Activated CD8-positive, alpha-beta T cell treated with anti-CD3 and anti-CD28 coated beads for 36 hours (primary cell): Measurements from ENCODE around the gene UGT1A8. TPM values are rescaled to one million over a fixed set of nuclear protein-coding genes. Genes with fewer than 3 reads are reported as not detected.

Source experiments
- ATAC-seq: fragments of 200-7000 bp; cut with Tn5 transposase; one replicate; pipeline ENCODE4 v1.10.0; 2021; ENCODE audit warnings: mild to moderate bottlenecking, moderate library complexity
- CTCF ChIA-PET: fragments of 350-600 bp; sonication (Branson Sonifier 250); formaldehyde crosslinking; loops from one replicate; lab custom pipeline; 2021; ENCODE audit warnings: antibody characterized with exemption; lab: Charles Lee
- POLR2A ChIA-PET: fragments of 350-600 bp; sonication (Branson Sonifier 250); formaldehyde crosslinking; loops from one replicate; lab custom pipeline; 2021; ENCODE audit warnings: antibody characterized with exemption; lab: Charles Lee
- DNase-seq: peaks from one replicate; pipeline ENCODE4 v3.0.0-alpha.2; 2020
- H3K27ac Mint-ChIP-seq: one replicate; pipeline ENCODE4 v1.8.0; 2021; ENCODE audit warnings: mild to moderate bottlenecking, mixed read lengths
- H3K27me3 Mint-ChIP-seq: one replicate; pipeline ENCODE4 v1.8.0; 2021; ENCODE audit warnings: mixed read lengths
- H3K36me3 Mint-ChIP-seq: one replicate; pipeline ENCODE4 v1.8.0; 2021; ENCODE audit warnings: low read depth, mixed read lengths
- H3K4me1 Mint-ChIP-seq: one replicate; pipeline ENCODE4 v1.8.0; 2021; ENCODE audit warnings: low read depth, mixed read lengths
- H3K4me3 Mint-ChIP-seq: one replicate; pipeline ENCODE4 v1.8.0; 2021; ENCODE audit warnings: mild to moderate bottlenecking, moderate library complexity, mixed read lengths
- H3K9me3 Mint-ChIP-seq: one replicate; pipeline ENCODE4 v1.8.0; 2021; ENCODE audit warnings: mixed read lengths
- intact Hi-C: fragments of 100-400 bp; cut with micrococcal nuclease; formaldehyde crosslinking; loops from one replicate; pipeline ENCODE4 v1.10.0; 2022
- total RNA-seq, 2 experiments: library from RNA; stranded (reverse); gene quantifications; one replicate each; pipeline ENCODE4 v1.2.3, GENCODE V29; 2021
- TF ChIP-seq, protein P1 (sequence below): fragments of 200-600 bp; IDR thresholded peaks from one replicate; pipeline ENCODE4 v1.8.0; 2022; ENCODE audit warnings: antibody characterized with exemption, mild to moderate bottlenecking

UGT1A8 gene
- total RNA-seq, 2 experiments from 2014 or later = not detected

DNA sequence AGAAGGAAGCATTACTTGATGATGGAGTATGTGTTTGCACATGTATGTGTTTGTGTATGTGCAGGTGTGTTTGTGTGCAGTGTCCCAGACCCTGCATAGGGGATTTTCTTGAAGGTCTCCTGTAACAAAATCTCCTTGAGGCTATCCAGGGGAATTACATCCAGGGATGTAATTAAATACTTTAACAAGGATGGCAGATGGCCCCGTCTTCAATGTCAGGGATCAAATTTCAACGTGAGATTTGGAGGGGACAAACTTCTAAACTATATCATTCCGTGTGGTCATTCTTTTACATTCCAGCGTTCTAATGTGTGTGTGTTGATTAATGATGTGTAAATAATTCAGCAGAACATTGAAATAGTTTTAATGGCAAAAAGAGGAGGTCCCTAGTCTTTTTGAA lies 57.6 kb downstream of the UGT1A8 start:
- intact Hi-C loops = no loop called here
- H3K4me1 Mint-ChIP-seq = no peaks in the 10 kb centered on the region
- ATAC-seq = no peak

GRCh38 chr2:233676046-233676445 lies 58.6 kb downstream of the UGT1A8 start:
- ATAC-seq = no peak
- H3K4me1 Mint-ChIP-seq = no peaks in the 10 kb centered on the region
- ChIA-PET CTCF (no interaction called here), POLR2A (interaction anchor here (0.6 kb wide), 1 partner anchor 16 kb away, joined by 3 read pairs; the partner anchor contains the start of gene UGT1A6)
- H3K27me3 Mint-ChIP-seq = peaks cover 10% of the 10 kb centered on the region
- DNase-seq = no peak
- intact Hi-C loops = no loop called here
- H3K9me3 Mint-ChIP-seq = no peaks in the 10 kb centered on the region
- H3K27ac Mint-ChIP-seq = no peak overlapping the region
- H3K4me3 Mint-ChIP-seq = no peak overlapping the region
- TF ChIP-seq, protein P1, sequence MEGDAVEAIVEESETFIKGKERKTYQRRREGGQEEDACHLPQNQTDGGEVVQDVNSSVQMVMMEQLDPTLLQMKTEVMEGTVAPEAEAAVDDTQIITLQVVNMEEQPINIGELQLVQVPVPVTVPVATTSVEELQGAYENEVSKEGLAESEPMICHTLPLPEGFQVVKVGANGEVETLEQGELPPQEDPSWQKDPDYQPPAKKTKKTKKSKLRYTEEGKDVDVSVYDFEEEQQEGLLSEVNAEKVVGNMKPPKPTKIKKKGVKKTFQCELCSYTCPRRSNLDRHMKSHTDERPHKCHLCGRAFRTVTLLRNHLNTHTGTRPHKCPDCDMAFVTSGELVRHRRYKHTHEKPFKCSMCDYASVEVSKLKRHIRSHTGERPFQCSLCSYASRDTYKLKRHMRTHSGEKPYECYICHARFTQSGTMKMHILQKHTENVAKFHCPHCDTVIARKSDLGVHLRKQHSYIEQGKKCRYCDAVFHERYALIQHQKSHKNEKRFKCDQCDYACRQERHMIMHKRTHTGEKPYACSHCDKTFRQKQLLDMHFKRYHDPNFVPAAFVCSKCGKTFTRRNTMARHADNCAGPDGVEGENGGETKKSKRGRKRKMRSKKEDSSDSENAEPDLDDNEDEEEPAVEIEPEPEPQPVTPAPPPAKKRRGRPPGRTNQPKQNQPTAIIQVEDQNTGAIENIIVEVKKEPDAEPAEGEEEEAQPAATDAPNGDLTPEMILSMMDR = no peak
- H3K36me3 Mint-ChIP-seq = no peaks in the 10 kb centered on the region

More for the DNA sequence above, 57.6 kb downstream of the UGT1A8 start:
- no peaks in the 10 kb centered on the region for H3K9me3 Mint-ChIP-seq
- no peak for DNase-seq
- H3K27me3 Mint-ChIP-seq = peaks cover 17% of the 10 kb centered on the region
- CTCF ChIA-PET = no interaction called here
- TF ChIP-seq, protein P1 = no peak
- POLR2A ChIA-PET = no interaction called here
- no peaks in the 10 kb centered on the region for H3K36me3 Mint-ChIP-seq
- H3K27ac Mint-ChIP-seq = no peak overlapping the region
- H3K4me3 Mint-ChIP-seq = no peak overlapping the region

DNA sequence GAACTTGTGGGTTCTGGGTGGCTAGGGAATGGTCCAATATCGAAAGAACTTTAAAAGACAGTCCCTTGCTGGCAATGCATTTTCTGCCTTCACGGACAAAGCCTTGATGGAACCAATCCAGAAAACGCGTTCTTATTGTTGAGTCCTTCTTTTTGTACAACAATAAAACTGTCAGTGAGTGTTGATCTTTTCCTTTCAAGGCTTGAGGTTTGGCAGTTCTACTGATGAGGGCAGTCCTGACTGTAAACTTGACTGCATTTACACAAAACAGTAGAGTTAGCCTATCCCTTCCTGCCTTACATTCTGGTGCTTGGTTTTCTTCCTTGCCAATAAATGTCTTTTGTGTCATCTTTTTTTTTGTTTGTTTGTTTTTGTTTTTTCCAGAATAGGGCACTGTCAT lies 61.8 kb downstream of the UGT1A8 start:
- no peak overlapping the region for H3K27ac Mint-ChIP-seq
- no peaks in the 10 kb centered on the region for H3K36me3 Mint-ChIP-seq
- H3K4me1 Mint-ChIP-seq = no peaks in the 10 kb centered on the region
- ChIA-PET CTCF (no interaction called here), POLR2A (no interaction called here)
- no peaks in the 10 kb centered on the region for H3K9me3 Mint-ChIP-seq
- no peak for ATAC-seq
- H3K4me3 Mint-ChIP-seq = no peak overlapping the region
- TF ChIP-seq, protein P1 = no peak
- intact Hi-C loops = no loop called here
- no peak for DNase-seq
- H3K27me3 Mint-ChIP-seq = peaks cover 4% of the 10 kb centered on the region

GRCh38 chr2:233680361-233681045 lies 63.1 kb downstream of the UGT1A8 start:
- H3K4me1 Mint-ChIP-seq = no peaks in the 10 kb centered on the region
- intact Hi-C loops = no loop called here
- no peak overlapping the region for H3K4me3 Mint-ChIP-seq
- ChIA-PET CTCF (interaction anchor here (1.2 kb wide), 1 partner anchor 31 kb away, joined by 3 read pairs; no protein-coding TSS in a partner anchor), POLR2A (no interaction called here)
- no peak for ATAC-seq
- no peaks in the 10 kb centered on the region for H3K9me3 Mint-ChIP-seq
- peaks cover 4% of the 10 kb centered on the region for H3K27me3 Mint-ChIP-seq
- TF ChIP-seq, protein P1 = no peak
- no peaks in the 10 kb centered on the region for H3K36me3 Mint-ChIP-seq
- H3K27ac Mint-ChIP-seq = no peak overlapping the region
- no peak for DNase-seq

DNA sequence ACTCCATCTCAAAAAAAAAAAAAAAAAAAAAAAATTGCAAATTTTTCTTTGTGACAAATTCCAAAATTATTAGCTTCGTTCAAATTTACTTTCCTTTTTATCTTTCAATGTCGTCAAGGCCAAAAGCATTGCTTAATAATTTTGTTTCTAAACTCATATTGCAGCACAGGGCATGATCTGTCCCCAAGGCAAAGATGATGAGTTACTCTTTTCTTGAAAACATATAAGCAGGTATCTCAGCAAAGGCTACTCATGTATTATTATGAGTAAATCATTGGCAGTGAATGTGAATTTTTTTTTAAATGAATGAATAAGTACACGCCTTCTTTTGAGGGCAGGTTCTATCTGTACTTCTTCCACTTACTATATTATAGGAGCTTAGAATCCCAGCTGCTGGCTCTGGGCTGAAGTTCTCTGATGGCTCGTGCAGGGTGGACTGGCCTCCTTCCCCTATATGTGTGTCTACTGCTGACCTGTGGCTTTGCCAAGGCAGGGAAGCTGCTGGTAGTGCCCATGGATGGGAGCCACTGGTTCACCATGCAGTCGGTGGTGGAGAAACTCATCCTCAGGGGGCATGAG lies 64.2 kb downstream of the UGT1A8 start, which contains the start of gene UGT1A7:
TSS of gene UGT1A7 (plus strand) at position 381 of the 579 bp plus-strand sequence. CDS start at position 418, 37 bp downstream.
- CTCF ChIA-PET = no interaction called here
- POLR2A ChIA-PET = no interaction called here
- intact Hi-C loops = no loop called here

More for the DNA sequence above, 64.2 kb downstream of the UGT1A8 start, which contains the start of gene UGT1A7:
- no peaks in the 10 kb centered on the region for H3K9me3 Mint-ChIP-seq
- H3K4me3 Mint-ChIP-seq = no peak within 1 kb of the TSS
- DNase-seq (no peak), ATAC-seq (no peak)
- TF ChIP-seq, protein P1 = no peak
- H3K27ac Mint-ChIP-seq = no peak within 1 kb of the TSS
- H3K27me3 Mint-ChIP-seq = peaks cover 4% of the 10 kb centered on the region
- no peaks in the 10 kb centered on the region for H3K36me3 Mint-ChIP-seq
- no peaks in the 10 kb centered on the region for H3K4me1 Mint-ChIP-seq
